T1000 (cell line): ENCODE data around the gene CLC.
"Not testable (repeated sequence)": the region's sequence is repeated elsewhere in the genome, so short reads cannot be mapped to it uniquely, and the experiment has no call there.

Source experiments
- DNase-seq: peaks from one replicate; lab custom pipeline; 2025; ENCODE audit warnings: mixed read lengths; lab: John Stamatoyannopoulos, UW

Gene CLC

GRCh38 chr19:39728040-39728439 lies 9.8 kb downstream of the CLC start:
- no peak for DNase-seq

GRCh38 chr19:39727070-39727800 lies 10.6 kb downstream of the CLC start:
- no peak for DNase-seq

GRCh38 chr19:39725995-39726394 lies 11.8 kb downstream of the CLC start:
- no peak for DNase-seq

GRCh38 chr19:39720144-39720543 lies 17.7 kb downstream of the CLC start:
- not testable (repeated sequence) for DNase-seq

GRCh38 chr19:39710333-39710890 lies 27.4 kb downstream of the CLC start:
- no peak for DNase-seq

GRCh38 chr19:39709026-39709872 lies 28.6 kb downstream of the CLC start:
- DNase-seq = no peak

- no peak for DNase-seq
Observed at GRCh38 chr19:39708594-39708993, 29.2 kb downstream of the CLC start.

GRCh38 chr19:39705578-39706188 lies 32.1 kb downstream of the CLC start:
- no peak for DNase-seq

GRCh38 chr19:39704181-39705044 lies 33.4 kb downstream of the CLC start, which contains the start of gene LGALS14:
Gene LGALS14 (plus strand): TSS chr19:39704481. CDS start chr19:39704529, 48 bp downstream.
- no peak for DNase-seq

GRCh38 chr19:39701291-39701690 lies 36.5 kb downstream of the CLC start:
- no peak for DNase-seq

GRCh38 chr19:39698535-39698934 lies 39.3 kb downstream of the CLC start:
- no peak for DNase-seq

GRCh38 chr19:39696387-39696786 lies 41.4 kb downstream of the CLC start:
- no peak for DNase-seq

- DNase-seq = no peak
Observed at GRCh38 chr19:39695759-39696158, 42.1 kb downstream of the CLC start.

- no peak for DNase-seq
Observed at GRCh38 chr19:39692822-39693221, 45.0 kb downstream of the CLC start.

- DNase-seq = no peak
Observed at GRCh38 chr19:39692166-39692565, 45.7 kb downstream of the CLC start.

GRCh38 chr19:39688637-39689036 lies 49.2 kb downstream of the CLC start:
- DNase-seq = not testable (repeated sequence)

- DNase-seq = no peak
Observed at GRCh38 chr19:39686739-39687138, 51.1 kb downstream of the CLC start.

GRCh38 chr19:39684267-39684666 lies 53.6 kb downstream of the CLC start:
- DNase-seq = no peak

GRCh38 chr19:39681416-39681815 lies 56.4 kb downstream of the CLC start:
- no peak for DNase-seq
